ENCODE data around the gene DEGS2. TPM values are rescaled to one million over a fixed set of nuclear protein-coding genes. Genes with fewer than 3 reads are reported as not detected.

DEGS2 gene
- total RNA-seq, 4 donors from 2014 or later = 23.8 to 116 (median 27.3) TPM

DNA sequence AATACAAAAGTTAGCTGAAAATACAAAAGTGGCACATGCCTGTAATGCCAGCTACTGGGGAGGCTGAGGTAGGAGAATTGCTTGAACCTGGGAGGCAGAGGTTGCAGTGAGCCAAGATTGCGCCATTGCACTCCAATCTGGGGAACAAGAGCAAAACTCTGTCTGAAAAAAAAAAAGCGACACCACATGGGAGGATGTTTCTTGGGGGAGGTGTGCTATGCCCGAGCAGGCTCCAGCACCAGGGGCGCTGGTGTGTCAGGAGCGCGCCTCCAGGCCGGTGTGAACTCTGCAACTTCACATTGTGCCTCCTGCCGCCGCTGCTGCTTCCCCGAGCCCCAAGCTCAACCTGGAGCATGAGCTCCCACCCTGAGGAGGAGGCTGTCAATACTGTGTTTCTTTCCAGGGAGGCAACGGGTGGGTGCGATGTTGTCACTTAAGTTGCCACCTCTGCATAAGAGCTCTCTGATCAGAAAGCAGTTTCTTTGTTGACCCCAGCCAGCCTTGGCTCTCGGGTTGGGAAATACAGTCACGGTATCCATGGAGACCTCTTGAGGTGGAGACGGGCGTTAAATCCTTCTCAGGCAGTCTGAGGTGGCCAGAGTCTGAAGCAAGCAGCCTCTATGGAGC, 18.9 kb downstream of the DEGS2 start:
- Histone ChIP-seq H3K27me3 (no peaks in the 10 kb centered on the region), H3K27ac (peak overlapping the region; percentile 40 to 82 (median 62)), H3K4me3 (peak overlapping the region in 1 of 4 donors; percentile 27), H3K9me3 (no peaks in the 10 kb centered on the region), H3K36me3 (peaks cover 0 to 90% (median 9%) of the 10 kb centered on the region in 3 donors), H3K4me1 (peaks cover 13 to 53% (median 14%) of the 10 kb centered on the region in 3 donors)
- WGBS, 2 donors = 67 to 88% methylated on average over 6 to 12 of the region's 16 CpGs
- intact Hi-C loops (cut with DNase I) = no loop called here
- DNase-seq = no peak
- no peak for TF ChIP-seq POLR2A (IDR thresholded peaks at IDR 0.05)
- TF ChIP-seq CTCF (IDR thresholded peaks at IDR 0.05) = no peak

- Histone ChIP-seq H3K36me3 (peaks cover 0 to 98% (median 7%) of the 10 kb centered on the region in 3 donors), H3K4me1 (peaks cover 0 to 39% (median 4%) of the 10 kb centered on the region in 3 donors), H3K27ac (no peak overlapping the region), H3K9me3 (no peaks in the 10 kb centered on the region), H3K27me3 (no peaks in the 10 kb centered on the region), H3K4me3 (no peak overlapping the region)
- intact Hi-C loops (cut with DNase I) = no loop called here
- DNase-seq = no peak
- WGBS, 2 donors = 90 to 97% methylated on average over 12 of the region's 13 CpGs
- no peak for TF ChIP-seq POLR2A (IDR thresholded peaks at IDR 0.05)
- no peak for TF ChIP-seq CTCF (IDR thresholded peaks at IDR 0.05)
Observed at GRCh38 chr14:100138955-100139354, 20.5 kb downstream of the DEGS2 start.

DNA sequence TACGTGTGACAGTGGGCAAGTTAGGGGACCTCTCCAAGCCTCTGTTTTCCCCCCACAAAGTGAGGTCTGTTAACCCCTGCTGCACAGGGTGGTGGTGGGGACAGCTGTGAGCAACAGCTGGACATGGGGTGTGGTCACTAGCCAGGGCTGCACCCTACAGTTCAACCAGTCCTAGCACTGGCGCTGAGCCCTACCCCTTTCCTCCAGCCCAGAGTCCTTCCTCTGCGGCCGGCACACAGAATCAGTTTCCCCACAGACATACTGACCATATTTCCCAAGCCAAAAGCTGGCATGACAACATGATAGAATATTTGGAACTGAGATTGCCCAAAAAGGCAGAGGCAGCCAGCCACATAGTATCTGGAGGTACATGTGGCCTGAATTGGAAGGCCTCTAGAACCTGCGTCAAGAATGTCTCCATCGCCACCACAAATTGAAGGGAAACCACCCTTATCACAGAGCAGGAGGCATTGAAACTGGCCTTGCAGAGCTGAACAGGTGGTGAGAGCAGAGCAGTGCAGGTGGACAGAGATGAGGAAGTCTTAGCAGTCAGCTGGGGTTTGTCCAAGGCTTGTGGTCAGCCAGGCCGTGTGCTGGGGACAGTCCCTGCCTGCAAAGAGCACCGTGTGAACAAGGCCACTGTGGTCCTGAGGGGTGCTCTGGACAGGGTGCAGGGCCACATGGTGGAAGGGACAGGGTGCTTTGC, 21.2 kb downstream of the DEGS2 start:
- no peak for TF ChIP-seq POLR2A (IDR thresholded peaks at IDR 0.05)
- TF ChIP-seq CTCF (IDR thresholded peaks at IDR 0.05) = no peak
- H3K27me3 ChIP-seq = no peaks in the 10 kb centered on the region
- no peak overlapping the region for H3K4me3 ChIP-seq
- intact Hi-C loops (cut with DNase I) = no loop called here
- no peak overlapping the region for H3K27ac ChIP-seq
- peaks cover 0 to 39% (median 4%) of the 10 kb centered on the region in 3 donors for H3K4me1 ChIP-seq
- H3K9me3 ChIP-seq = no peaks in the 10 kb centered on the region
- DNase-seq = no peak
- H3K36me3 ChIP-seq = peaks cover 0 to 98% (median under 1%) of the 10 kb centered on the region in 3 donors
- WGBS, 2 donors = 69 to 100% methylated on average over 1 to 4 of the region's 8 CpGs

GRCh38 chr14:100137173-100137572, 22.3 kb downstream of the DEGS2 start:
- DNase-seq = no peak
- intact Hi-C loops (cut with DNase I) = no loop called here
- WGBS, 2 donors = 60% methylated on average over 1 of the region's 8 CpGs; no CpG with 5 or more reads in 1 of the 2 donors

More at GRCh38 chr14:100137173-100137572, 22.3 kb downstream of the DEGS2 start:
- Histone ChIP-seq H3K27me3 (no peaks in the 10 kb centered on the region), H3K36me3 (peaks cover 0 to 98% (median 0%) of the 10 kb centered on the region in 3 donors), H3K4me3 (no peak overlapping the region), H3K4me1 (peaks cover 0 to 39% (median 3%) of the 10 kb centered on the region in 3 donors), H3K27ac (no peak overlapping the region), H3K9me3 (no peaks in the 10 kb centered on the region)
- TF ChIP-seq CTCF (IDR thresholded peaks at IDR 0.05) = no peak
- TF ChIP-seq POLR2A (IDR thresholded peaks at IDR 0.05) = no peak
